ENCODE results near the gene ADAMTSL4.

ADAMTSL4 gene

GRCh38 chr1:150535511-150536287 lies 13.5 kb upstream of the ADAMTSL4 start:
- no peak for DNase-seq

DNA sequence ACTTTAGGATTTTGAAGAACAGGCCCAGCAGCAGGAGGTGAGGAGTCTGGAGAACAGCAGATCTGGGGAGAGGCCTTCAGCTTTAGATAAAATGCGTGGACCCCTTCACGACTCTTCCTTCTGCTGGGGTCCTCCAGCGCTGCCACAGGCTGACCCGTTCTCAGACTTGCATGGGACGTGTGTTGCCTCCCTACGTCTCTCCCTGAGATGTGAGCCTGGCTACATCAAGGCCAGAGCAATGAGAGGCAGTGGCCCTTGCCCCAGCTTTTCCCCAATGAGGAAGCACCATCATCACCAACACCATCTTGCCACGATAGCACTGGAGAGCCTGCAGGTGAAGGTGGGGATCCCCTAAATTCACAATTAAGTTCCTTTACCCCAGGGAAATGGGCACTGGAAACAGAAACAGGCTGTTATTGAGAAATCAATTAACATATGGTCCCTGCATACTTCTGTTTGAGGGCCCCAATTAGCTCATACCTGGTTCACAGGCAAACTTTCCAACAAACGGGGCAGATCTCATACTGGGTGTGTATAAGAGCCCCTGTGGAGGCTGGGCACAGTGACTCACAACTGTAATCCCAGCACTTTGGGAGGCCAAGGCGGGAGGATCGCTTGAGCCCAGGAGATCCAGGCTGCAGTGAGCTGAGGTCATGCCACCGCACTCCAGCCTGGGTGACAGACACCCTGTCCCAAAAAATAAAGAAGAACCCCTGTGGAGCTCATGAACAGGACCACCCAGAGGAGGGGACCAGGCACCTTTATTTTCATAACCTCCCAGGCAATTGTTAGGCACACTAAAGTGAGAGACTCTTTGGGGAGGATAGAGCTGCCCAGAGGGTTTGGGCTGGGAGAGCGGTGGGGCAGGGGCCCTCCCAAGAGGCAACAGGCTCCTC lies 12.1 kb upstream of the ADAMTSL4 start:
- no peak for DNase-seq

GRCh38 chr1:150537732-150538684 lies 11.2 kb upstream of the ADAMTSL4 start:
- DNase-seq, result no peak

DNA sequence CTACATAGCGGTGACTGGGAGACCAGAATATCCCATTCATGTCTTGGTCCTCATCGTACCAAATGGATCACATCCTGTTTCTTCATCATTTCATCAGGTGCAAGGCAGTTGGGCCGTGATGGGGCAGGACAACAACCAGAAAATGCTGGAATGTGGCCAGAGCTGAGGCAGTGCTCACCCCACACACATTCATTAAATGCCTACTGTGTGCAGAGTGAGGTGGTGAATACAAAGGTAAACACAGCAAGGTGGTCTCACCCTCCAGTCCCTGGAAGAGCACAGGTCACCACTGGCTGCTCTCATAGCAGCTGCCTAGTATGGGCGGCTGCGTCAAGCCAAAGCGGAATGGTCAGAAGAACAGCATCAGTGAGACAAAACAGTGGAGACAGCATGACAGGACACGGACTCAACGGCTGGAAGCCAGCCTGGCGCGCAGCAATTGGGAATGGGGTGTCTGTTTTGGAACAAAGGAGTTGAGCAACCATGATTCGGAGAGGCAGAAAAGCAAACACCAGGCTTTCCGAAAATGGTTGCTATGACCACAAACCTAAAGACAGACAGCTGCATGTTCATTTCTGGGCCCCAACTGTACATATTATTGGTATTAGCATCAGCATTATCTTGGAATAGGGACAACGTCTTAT lies 5.6 kb upstream of the ADAMTSL4 start:
- no peak for DNase-seq

- no peak for DNase-seq
Observed at GRCh38 chr1:150544204-150544603, 5.0 kb upstream of the ADAMTSL4 start.

- DNase-seq, result no peak
Observed at GRCh38 chr1:150545486-150546032, 3.6 kb upstream of the ADAMTSL4 start.

GRCh38 chr1:150546294-150546937 lies 2.8 kb upstream of the ADAMTSL4 start:
- no peak for DNase-seq

- no peak for DNase-seq
Observed at GRCh38 chr1:150548324-150548631, 930 bp upstream of the ADAMTSL4 start.

DNA sequence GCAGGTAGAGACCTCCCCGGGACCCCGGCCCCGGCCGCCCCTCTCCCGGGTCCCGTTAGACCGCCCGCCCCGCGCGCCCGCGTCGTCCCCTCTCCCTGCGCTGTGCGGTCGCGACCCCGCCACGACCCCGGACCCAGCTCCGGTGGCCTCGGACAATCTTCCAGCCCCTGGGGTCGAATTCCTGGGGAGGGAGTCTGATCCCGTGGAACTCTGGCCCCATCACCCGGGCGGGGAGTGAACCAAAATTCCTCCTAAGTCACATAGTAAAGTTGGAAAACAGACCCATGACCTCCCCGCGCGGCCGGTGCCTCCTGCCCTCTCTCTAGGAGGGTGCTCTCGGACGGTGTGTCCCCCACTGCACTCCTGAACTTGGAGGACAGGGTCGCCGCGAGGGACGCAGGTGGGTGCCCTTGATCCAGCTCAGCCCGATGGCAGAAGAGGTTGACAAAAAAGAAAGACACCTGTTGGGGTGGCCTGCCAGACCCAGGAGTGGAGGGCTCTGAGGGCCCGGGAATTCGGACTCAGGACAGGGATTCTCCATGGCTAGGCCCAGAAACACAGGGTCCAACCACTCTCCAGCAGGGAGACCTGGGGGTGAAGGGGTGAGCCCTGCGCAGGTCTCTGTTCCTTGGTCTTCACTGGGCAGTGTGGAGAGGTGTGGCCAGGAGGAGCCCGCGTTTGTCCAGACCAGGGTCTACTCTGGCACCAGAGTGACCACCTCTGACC lies 451 bp downstream of the ADAMTSL4 start:
- no peak for DNase-seq

- DNase-seq, result no peak
Observed at GRCh38 chr1:150550222-150551050, 1.2 kb downstream of the ADAMTSL4 start.

GRCh38 chr1:150551051-150551783 lies 2.0 kb downstream of the ADAMTSL4 start:
- no peak for DNase-seq

DNA sequence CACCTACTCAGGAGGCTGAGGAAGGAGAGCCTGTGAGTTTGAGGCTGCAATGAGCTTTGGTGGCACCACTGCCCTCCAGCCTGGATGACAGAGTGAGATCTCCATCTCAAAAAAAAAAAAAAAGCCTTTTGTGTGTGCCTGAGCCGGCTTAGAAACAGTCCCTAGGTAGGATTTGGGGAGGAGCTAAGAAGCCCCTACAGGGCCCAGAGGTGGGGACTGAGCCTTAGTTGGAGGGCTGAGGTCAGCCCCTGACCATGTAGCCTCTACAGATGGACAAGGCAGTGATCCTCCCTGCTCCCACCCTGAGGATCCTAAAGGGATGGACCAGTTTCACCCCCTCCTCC lies 2.5 kb downstream of the ADAMTSL4 start:
- no peak for DNase-seq

- peak; percentile 50 for DNase-seq
Observed at GRCh38 chr1:150552128-150552910, 3.1 kb downstream of the ADAMTSL4 start.

DNA sequence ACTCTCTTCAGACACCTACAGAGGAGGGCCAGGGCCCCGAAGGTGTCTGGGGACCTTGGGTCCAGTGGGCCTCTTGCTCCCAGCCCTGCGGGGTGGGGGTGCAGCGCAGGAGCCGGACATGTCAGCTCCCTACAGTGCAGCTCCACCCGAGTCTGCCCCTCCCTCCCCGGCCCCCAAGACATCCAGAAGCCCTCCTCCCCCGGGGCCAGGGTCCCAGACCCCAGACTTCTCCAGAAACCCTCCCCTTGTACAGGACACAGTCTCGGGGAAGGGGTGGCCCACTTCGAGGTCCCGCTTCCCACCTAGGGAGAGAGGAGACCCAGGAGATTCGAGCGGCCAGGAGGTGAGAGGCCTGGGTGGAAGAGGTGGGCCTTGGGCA lies 3.7 kb downstream of the ADAMTSL4 start:
- no peak for DNase-seq

DNA sequence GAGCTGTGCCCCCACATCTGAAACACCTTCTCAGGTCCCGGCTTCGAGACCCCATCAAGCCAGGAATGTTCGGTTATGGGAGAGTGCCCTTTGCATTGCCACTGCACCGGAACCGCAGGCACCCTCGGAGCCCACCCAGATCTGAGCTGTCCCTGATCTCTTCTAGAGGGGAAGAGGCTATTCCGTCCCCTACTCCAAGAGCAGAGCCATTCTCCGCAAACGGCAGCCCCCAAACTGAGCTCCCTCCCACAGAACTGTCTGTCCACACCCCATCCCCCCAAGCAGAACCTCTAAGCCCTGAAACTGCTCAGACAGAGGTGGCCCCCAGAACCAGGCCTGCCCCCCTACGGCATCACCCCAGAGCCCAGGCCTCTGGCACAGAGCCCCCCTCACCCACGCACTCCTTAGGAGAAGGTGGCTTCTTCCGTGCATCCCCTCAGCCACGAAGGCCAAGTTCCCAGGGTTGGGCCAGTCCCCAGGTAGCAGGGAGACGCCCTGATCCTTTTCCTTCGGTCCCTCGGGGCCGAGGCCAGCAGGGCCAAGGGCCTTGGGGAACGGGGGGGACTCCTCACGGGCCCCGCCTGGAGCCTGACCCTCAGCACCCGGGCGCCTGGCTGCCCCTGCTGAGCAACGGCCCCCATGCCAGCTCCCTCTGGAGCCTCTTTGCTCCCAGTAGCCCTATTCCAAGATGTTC lies 4.3 kb downstream of the ADAMTSL4 start:
- no peak for DNase-seq

DNA sequence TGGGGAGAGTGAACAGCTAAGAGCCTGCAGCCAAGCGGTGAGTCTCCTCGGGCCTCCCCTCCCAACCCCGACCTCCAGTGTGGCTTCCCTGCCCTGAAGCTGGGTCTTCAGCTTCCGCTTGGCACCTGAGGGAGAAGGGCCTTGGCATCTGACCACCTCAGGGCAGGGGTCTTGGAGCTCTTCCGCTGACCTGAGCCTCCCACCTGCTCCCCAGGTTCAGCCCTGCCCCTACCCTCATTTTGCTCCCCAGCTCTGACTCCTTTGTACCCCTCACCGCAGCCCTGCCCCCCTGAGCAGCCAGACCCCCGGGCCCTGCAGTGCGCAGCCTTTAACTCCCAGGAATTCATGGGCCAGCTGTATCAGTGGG lies 4.9 kb downstream of the ADAMTSL4 start:
- DNase-seq, result no peak

DNA sequence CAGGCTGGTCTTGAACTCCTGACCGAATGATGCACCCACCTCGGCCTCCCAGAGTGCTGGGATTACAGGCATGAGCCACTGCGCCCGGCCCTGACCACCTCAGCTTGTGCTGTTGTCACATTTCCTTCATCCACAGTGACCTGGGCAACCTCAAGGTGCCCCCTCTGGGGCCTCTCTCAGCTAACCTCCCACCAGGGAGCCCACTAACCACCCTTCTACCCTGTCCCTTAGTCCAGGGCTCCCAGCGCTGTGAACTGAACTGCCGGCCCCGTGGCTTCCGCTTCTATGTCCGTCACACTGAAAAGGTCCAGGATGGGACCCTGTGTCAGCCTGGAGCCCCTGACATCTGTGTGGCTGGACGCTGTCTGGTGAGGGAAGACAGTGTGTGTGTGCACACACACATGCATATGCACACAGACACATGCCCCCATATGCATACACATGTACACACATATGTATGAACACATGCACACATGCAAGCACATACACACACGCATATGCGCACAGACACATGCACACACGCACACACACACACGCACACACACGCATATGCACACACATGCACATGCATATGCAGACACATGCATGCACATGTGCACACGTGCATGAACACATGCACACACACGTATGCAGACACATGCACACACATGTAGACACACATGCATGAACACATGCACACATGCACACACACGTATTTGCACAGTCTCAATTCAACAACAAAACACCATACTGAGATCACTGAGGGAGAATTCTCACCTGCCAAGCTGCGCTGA lies 6.2 kb downstream of the ADAMTSL4 start:
- DNase-seq, result no peak
